ENCODE data around the gene SLC12A5.
"Not testable (repeated sequence)": the region's sequence is repeated elsewhere in the genome, so short reads cannot be mapped to it uniquely, and the experiment has no call there.

SLC12A5 gene

DNA sequence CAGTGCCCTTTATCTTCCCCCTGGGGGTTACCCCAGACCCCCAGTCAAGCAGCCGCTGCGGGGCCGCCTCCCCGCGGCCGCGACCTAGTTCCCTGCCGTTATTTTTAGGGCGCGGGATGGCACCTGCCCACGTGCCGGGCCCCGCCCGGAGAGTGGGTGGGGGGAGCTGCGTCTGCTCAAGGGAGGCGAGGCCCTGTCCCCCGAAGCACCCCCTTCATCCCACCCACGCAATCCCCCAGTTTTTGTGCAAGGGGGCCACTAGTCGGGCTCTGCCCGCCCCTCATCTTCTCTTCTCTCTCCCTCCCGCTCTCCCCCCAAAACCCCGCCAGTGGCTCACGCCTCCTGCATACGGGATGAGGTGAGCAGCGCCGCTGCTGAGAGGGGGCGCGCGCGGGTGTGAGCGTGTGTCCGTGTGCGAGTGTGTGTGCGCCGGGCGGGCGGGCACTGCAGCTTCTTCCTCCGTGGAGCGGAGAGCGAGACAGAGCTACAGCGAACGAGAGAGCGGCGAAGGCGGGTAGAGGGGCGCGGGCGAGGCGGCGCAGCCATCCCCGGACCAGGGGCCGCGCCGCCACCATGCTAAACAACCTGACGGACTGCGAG, at the start of gene SLC12A5:
Gene SLC12A5, plus strand, starts transcription at position 444 of the 600 bp plus-strand sequence. Its CDS starts 130 bp downstream, at position 574.
- DNase-seq = no peak

DNA sequence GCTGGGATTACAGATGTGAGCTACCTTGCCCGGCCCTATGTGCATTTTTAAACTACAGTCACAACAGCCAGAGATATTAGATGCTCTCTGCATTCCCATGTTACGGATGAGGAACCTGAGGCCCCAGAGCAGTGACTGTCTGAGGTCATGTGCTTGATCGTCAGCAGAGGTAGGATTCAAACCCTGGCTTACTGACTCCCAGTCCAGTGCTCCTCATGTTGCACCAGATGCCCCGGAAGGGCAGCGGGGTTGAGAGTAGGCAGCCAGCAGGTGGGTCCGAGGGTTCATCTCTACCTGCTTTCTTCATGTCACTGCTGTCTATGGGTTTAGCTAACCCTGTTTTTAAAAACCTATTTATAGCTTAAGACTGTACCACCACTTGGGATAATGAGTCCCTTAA, 47.8 kb upstream of the SLC12A5 start:
- no peak for DNase-seq

DNA sequence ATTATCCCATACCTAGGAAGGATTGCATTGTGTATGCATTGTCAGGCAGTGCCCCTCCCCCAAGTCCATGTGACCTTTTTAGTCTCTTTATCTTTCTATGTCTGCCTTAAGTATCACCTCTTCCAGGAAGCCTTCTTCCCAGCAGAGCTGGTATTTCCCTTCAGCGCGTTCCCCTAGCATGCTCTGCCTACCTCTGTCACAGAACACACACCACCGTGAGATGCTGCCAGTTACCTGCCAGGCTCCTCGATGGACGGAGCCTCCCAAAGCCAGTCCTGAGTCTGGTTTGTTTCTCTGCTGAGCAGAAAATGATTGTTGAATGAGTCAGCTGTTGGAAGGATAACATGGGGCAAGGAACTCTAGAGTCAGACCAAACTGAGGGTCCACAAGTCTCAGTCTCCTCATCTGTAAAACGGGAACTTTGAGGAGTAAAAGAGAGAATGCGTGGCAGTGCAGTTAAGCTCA, 45.7 kb upstream of the SLC12A5 start:
- DNase-seq = no peak

DNA sequence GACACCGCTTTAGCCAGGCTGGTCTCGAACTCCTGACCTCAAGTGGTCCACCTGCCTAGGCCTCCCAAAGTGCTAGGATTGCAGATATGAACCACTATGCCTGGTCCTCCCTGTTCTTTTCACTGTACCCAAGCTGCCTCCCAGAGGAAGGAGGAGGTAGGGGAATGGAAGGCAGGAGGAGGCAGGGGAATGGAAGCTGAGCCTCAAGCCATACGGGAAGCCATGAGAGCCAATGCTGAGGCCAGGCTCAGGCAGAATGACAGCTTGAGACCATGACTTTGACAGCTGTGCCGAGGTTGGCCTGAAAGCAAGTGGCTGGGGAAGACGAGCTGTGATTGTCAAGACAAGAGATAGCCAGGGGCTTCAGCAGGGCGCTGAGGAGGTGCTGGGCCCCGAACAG, 43.4 kb upstream of the SLC12A5 start:
- no peak for DNase-seq

DNA sequence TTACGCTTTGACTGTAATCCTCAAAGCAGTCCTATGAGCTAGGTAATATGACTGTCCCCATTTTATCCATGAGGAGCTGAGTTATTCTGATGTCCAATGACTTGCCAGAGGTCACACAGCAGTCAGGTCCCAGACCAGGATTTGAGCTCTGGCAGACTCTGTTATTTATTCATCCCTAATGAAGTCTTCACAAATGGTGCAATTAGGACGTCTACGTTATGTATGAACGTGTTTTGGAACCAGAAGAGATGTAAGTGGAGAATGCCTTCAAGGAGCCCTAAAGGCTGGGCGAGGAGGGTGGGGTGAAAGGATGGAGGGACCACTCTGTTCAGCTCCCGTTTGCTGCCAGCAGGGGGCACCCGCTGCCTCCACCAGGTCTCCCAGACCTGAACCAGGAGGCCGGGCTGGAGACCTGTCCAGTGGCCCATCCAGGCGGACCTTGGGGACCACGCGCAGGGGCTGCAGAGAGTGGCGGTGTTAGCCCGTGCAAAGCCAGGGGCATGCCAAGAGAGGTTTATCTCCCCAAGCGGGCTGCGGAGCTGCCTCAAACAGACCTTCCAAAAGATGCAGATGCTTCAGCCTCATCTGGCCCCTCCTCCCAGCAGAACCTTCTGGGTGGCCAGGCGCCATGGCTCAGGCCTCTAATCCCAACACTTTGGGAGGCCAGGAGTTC, 41.8 kb upstream of the SLC12A5 start:
- peak; percentile 65 to 76 (median 66) for DNase-seq

DNA sequence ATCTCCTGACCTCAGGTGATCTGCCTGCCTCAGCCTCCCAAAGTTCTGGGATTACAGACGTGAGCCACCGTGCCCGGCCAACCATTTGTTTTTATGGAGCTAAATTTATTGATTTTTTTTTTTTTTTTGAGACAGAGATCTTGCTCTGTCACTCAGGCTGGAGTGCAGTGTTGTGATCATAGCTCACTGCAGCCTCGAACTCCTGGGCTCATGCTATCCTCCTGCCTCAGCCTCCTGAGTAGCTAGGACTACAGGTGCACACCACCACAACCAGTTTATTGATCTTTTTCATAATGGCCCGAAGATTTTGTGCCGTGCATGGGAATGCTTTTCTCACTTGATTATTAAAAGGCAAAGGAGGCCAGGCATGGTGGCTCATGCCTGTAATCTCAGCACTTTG, 40.2 kb upstream of the SLC12A5 start:
- not testable (repeated sequence) for DNase-seq

DNA sequence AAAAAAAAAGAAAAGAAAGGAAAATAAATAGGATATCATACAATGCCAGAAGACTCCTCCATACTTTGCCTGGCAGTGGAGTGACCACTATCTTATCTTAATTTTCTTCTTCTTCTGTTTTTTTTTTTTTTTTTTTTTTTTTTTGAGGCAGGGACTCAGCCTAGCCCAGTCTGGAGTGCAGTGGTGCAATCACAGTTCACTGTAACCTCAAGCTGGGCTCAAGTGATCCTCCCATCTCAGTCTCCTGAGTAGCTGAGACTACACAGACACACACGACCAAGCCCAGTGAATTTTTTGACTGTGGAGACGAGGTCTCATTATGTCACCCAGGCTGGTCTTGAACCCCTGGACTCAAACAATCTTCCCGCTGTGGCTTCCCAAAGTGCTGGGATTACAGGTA, 37.4 kb upstream of the SLC12A5 start:
- no peak for DNase-seq

DNA sequence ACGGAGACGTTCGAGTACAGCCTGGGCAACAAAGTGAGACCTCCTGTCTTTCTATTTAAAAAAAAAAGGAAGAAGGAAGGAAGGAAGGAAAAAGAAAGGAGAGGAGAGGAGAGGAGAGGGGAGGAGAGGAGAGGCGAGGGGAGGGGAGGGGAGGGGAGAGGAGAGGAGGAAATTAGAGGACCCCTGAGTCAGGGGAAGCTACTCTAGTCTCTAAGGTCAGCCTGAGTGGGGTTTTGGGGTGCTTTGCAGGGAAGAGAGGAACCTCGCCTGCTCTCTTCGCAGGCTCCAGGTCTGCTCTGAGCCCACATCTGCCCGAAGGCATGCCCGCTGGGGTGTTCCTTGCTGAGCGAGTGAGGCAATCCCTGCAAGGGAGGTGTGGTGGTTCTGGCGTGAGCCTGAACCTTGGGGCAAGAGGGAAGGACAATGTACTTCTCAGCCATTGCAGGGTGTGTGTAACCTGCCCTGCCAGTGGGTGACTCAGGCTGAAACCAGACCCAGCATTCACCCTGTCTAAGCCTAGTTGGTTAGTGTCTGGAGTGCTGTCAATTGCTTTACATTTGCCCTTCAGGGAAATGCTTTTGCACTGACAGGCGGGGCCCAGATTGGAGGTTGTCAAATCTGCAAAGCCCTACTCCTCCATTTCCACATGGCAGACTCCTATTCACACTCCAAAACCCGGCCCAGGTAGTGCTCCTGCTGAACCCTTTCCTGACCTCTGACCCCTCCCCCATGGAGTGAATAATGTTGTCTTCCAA, 35.6 kb upstream of the SLC12A5 start:
- peak in 1 of 3 experiments; percentile 3 for DNase-seq

DNA sequence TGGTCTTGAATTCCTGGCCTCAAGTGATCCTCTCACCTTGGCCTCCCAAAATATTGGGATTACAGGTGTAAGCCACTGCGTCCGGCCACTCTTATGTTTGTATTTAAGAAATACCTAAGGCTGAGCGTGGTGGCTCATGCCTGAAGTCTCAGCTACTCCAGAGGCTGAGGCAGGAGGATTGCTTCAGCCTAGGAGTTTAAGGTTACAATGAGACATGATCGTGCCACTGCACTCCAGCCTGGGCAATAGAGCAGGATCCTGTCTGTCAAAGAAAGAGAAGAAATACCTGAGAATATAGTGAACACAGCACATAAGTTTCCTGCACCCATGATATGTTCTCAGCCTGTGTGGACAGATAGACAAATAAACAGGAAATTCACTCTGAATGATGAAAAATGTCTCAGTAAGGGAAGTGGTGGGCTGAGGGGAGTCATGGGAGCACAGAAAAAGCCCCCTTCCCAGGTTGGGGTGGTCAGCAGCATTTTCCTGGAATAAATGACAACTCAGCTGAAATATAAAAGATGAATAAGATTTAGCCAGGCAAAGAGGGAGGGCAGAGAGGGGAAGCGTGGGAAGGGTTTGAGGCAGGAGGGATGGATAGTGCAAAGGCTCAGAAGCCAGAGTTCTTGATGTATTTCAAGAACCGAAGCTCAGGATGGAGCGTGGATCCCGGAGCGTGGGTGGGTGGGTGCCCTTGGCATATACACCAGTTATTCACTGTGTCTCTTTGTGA, 34.1 kb upstream of the SLC12A5 start:
- DNase-seq = no peak

DNA sequence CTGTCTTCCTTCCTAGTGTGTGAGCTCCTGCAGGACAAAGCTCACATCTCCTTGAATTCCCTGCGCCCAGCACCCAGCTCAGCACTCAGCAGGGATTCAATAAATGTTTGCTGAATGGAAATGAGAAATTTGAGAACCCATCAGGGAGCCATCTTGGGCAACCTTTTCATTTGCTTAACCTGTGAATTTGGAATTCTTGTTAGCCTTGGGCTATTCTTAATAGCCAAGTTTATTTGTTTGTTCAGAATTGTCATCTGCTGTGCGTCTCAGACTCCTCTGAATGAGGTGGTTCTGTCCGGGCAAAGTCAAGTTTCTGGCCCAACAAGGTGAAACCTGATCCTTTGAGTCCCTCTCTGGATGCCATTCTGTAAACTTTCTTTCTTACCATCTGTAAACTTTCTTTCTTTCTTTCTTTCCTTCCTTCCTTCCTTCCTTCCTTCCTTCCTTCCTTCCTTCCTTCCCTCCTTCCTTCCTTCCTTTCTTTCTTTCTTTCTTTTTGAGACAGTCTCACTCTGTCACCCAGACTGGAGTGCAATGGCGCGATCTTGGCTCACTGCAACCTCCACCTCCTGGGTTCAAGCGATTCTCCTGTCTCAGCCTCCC, 33.4 kb upstream of the SLC12A5 start:
- DNase-seq = peak in 2 of 3 experiments; percentile 12 to 47

DNA sequence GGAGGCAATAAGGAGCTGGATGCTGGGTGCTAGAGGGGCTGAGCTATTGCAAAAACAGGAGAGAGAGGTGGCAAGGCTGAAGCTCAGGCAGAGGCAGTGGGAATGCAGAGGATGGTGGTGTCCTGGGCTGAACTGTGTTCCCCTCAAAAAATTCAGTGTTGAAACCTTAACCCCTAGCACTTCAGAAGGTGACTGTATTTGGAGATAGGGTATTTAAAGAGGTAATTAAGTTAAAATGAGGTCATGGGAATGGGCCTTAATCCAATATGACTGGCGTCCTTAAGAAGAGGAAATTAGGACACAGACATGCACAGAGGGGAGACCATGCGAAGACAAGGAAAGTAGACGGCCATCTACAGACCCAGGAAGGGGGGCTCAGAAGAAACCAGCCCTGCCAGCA, 31.8 kb upstream of the SLC12A5 start:
- DNase-seq = no peak

DNA sequence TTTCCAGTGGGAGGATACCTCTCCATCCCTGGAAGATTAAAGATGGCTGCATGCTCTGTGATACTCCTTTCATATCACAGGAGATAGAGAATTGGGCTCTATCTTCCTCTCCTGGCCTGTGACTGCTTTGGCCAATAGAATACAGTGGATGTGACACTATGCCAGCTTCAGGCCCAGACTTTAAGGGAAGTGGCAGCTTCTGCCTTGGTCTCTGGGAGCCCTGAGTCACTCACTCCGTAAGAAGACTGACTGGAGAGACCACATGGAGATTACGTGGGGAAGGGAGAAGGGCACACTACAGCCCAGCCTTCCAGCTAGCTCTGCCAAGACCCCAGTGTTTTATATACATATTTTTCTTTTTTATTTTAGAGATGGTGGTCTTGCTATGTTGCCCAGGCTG, 30.7 kb upstream of the SLC12A5 start:
- DNase-seq = no peak

DNA sequence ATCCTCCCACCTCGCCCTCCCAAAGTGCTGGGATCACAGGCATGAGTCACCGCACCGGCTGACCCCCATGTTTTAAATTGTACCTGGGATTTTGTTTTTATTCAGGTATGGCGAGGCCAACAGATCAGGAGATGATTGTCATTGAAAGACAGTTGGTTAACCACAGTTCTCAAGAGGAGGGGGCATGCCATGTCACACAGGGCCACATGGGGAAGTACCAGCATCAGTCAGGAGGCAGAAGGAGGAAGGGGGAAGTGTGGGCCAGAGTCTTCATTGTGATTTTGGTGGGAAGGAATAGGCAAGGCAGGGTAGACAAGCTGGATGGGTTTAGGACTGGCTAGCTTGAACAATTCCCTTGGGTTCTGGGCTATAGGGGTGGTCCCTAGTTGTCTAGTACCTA, 30.3 kb upstream of the SLC12A5 start:
- DNase-seq = no peak

DNA sequence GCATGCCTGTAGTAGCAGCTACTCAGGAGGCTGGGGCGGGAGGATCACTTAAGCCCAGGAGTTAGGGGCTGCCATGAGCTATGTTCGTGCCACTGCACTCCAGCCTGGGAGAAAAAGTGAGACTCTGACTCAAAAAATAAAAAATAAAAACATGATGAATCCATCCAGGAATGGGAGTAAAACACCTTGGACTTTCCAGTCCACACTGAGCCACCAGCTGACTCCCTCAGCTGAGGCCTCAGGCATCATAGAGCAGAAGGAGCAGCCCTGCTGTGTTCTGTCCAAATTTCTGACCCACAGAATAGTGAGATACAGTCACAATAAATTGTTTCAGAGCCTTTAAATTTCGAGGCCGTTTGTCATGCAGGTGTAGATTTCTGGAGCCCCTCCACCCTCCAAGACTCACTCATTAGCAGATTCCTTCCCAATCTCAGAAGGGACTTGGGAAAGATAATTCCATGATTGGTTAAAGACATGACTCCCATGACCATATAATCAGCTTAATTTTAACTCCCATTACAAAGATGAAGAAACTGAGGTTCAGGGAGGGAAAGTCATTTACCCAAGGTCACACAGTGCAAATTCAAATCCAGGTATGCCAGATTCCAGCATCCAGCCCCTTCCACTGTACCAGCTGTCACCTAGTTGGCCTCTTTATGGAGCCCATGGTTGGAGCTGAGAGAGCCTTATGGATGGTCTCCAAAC, 29.3 kb upstream of the SLC12A5 start:
- DNase-seq = no peak

DNA sequence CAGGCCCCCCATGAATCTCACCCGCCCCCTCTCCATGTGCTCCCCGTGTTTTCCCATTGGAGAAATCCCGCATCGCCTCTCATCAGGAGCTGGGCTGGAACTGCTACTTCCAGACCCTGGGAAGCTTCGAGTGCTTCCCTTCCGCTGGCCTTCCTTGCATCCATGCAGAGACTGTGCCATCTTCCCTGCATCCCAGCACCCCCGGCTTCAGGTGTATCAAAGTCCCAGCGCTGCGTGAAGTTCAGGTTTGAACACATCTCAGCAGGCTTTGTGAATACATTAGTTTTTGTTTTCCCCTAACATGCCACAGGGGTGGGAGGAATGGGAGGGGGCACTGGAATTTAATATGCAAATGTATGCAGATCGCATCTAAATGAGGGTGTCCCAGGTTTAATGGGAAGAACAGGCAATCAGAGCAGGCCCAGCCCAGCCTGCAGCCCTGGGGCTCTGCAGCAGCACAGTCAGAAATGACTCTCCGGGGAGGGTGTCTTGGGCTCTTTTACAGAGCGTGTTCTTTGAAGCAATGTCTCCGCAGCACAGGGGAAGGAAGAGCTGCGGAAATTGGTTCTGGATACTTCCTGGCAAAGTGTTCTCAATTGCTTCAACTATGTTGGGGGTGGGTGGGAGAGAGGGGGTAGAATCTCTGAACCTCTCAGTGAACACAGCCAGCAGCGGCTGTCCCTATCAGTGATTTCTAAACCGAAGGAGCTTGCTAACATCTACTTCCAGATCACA, 28.6 kb upstream of the SLC12A5 start:
- no peak for DNase-seq

DNA sequence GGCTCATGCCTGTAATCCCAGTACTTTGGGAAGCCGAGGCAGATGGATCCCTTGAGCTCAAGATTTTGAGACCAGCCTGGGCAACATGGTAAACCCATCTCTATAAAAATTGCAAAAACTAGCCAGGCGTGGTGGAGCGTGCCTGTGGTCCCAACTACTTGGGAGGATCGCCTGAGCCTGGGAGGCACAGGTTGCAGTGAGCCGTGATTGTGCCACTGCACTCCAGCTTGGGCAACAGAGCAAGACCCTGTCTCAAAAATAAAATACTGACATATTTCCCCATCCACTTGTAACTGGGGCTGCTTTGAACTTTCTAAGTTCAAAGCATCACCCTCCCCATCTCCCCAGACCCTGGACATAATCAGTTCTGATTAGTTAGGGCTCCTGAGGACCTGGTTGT, 27.5 kb upstream of the SLC12A5 start:
- no peak for DNase-seq

DNA sequence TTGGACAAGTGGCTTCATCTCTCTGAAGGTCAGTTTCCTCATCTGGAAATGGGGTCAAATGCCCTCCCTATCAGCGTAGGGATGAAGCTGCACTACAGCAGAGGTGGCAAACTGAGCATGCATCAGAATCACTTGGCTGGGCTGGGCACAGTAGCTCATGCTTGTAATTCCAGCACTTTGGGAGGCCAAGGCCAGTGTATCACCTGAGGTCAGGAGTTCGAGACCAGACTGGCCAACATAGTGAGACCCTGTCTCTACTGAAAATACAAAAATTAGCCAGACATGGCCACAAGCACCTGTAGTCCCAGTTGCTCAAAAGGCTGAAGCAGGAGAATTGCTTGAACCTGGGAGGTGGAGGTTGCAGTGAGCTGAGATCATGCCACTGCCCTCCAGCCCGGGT, 27.0 kb upstream of the SLC12A5 start:
- DNase-seq = no peak

DNA sequence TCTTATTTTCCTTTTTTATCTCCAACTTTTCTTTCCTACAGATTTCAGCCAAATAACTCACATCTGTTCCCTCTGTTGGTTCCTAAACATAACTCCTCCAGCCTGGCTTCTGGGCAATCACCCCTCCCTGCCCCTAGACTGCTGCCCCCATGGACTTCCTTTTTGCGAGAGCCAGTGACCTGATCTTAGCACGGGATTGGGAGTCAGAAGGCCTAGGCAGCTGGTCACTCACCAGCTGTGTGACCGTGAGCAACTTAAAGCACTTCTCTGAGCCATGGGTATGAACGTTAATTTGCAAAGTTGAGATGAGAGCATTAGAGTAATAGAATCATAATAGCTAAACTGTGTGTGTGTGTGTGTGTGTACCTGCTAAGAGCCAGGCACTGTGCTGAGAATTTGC, 24.8 kb upstream of the SLC12A5 start:
- no peak for DNase-seq

DNA sequence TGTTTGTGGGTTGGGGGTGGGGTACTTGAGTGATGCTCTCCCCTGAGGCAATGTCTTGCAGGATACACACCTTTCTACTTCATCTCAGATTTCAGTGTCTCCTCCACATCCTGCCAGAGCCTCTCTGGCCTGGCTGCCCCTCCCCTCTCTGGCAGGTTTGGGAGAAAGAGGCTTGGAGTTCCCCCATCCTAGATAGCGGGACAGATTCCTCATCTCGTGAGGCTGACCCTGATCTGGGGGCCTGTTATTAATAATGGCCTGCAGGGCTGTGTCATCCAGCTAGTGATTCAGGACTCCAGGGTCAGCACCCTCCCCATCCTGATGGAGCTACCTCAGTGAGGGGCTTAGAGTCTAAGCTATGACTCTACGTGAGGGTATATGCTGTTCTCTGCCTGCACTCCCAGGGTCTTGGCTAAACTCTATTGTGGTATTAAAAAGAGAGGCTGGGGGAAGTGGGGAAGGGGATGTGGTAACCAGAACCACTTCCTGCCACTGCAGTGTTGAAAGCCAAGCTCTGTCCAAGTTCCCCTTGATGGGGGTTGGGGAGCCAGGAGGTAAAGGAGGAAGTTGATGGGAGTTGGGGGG, 24.0 kb upstream of the SLC12A5 start:
- peak; percentile 16 to 83 (median 46) for DNase-seq

DNA sequence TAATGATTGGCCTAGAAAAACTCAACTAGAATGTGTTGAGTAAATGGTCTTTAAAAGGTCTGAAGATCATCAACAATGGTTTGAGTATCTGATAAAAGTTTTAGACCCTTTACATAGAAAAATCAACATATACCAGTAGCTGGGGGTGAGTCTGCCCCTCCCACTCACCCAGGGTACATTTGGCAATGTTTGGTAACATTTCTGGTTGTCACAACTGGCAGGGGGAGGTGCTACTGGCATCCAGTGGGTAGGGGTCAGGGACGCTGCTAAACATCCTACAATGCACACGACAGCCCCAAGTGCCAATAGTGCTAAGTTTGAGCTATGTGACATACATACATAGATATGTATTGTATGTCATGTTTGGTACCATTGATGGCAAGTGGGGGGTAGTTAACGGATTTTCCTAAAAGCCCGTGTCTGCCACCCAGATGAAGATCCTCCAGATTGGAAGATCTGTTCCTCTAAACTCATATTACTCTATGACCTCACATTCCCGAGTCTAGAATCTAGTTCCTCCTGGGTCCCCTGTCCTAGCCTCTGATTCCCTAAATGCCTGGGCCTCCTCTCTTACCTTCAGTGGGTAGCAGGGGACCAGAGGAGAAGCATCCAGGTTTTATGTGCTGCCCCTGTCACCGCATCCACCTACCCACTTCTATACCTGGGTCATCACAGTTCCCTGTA, 22.9 kb upstream of the SLC12A5 start:
- DNase-seq = no peak

DNA sequence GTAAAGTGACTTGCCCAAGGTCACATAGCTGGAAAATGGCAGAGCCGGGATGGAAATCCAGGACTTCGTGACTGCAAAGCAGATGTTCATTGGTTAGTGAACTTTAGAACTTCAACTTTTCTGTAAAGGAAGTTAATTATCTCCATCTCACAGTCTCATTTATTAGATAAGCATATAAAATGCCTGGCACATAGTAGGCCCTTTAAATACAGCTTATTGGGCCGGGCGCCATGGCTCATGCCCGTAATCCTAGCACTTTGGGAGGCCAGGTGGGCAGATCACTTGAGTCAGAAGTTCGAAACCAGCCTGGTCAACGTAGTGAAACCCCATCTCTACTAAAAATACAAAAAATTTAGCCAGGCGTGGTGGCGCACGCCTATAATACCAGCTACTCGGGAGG, 22.1 kb upstream of the SLC12A5 start:
- no peak for DNase-seq
